Astrocyte of the spinal cord (primary cell): ENCODE results near the gene MATN4.

Source experiments
- DNase-seq: peaks from one replicate; pipeline ENCODE4 v3.0.0; 2011; ENCODE audit warnings: low read depth, low spot score
- H3K4me3 ChIP-seq: 2 replicates; pipeline ENCODE4 v1.5.1; 2011; ENCODE audit warnings: low read depth, mild to moderate bottlenecking, low read length, moderate library complexity
- in situ Hi-C: cut with HindIII; loops from 2 replicates; pipeline ENCODE4 v1.10.0; 2017; ENCODE audit warnings: low sequenced_read_pairs
- TF ChIP-seq, protein P1 (sequence below): IDR thresholded peaks from 2 replicates; pipeline ENCODE4 v1.5.1; 2012; ENCODE audit warnings: low read depth, mild to moderate bottlenecking, low read length, inconsistent platforms

The MATN4 gene

DNA sequence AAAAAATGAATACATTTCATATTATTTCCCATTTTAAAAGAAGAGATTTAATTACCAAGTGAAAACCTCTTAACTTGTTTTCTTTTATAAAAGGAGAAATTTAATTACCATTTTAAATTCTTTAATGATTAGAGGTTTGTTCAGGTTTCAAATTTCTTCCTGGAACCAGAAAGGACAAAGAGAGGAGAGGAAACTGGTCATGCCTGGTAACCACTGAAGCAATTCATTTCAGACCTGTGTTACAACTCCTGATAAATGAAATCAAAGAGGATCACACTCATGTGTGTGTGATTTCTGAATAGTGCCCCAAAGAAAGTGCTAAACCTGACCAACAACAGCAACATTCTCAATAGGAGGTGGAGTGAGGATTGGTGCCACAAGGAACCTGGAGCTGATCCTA, 41.1 kb downstream of the MATN4 start:
- no peak overlapping the region for H3K4me3 ChIP-seq
- in situ Hi-C loops: no loop called here
- TF ChIP-seq, protein P1, sequence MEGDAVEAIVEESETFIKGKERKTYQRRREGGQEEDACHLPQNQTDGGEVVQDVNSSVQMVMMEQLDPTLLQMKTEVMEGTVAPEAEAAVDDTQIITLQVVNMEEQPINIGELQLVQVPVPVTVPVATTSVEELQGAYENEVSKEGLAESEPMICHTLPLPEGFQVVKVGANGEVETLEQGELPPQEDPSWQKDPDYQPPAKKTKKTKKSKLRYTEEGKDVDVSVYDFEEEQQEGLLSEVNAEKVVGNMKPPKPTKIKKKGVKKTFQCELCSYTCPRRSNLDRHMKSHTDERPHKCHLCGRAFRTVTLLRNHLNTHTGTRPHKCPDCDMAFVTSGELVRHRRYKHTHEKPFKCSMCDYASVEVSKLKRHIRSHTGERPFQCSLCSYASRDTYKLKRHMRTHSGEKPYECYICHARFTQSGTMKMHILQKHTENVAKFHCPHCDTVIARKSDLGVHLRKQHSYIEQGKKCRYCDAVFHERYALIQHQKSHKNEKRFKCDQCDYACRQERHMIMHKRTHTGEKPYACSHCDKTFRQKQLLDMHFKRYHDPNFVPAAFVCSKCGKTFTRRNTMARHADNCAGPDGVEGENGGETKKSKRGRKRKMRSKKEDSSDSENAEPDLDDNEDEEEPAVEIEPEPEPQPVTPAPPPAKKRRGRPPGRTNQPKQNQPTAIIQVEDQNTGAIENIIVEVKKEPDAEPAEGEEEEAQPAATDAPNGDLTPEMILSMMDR: no peak
- DNase-seq: no peak

DNA sequence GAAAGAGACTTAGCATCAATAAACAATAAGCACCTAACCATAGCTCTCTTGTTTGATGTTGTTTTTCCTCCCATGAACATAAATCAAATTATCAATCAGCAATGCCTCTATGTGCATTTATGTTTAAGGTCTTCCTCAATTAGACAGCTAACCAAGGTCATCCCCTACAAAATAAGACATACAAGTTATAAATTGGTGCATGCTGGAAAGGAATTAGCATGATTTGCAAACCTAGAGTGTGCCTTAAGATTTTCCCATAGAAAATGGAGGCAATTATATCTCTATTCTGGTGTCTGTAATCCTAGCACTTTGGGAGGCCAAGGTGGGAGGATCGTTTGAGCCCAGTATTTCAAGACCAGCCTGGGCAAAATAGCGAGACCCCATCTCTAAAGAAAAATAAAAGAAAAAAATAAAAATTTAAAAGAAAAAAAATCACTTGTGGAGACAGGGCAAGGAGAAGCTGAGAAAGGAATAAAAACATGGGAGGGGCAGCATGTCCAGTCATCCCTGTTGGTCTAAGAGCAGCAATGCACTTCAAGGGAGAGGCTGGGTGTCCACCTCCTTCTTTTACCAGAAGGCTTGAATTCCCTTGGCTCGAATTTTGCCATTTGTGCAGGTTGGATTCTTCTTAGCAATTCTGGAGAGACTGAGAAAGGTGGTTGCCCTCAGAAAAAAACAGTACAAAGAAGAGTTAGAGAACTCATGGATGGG, 44.4 kb downstream of the MATN4 start:
- in situ Hi-C loops: no loop called here
- DNase-seq: no peak
- no peak overlapping the region for H3K4me3 ChIP-seq

DNA sequence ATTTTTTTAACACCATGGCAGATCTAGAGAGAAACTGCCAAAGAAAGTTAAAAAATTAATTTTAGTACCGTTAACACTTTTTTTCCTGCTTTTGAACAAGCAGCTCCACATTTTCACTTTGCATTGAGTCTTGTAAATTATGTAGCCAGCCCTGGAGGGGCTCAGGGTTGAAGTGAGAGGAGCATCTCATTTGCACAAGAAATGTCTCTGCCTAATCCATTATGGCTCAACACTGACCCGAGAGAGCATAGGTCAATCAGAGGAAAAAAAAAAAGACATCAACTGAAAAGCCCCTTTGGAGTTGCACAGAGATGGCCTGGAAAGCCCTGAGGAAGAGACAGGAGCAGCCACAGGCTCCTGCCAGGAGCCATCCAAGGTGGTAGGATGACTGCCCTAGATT, 49.4 kb downstream of the MATN4 start:
- TF ChIP-seq, protein P1: no peak
- in situ Hi-C loops: no loop called here
- DNase-seq: no peak
- H3K4me3 ChIP-seq: no peak overlapping the region

More for the DNA sequence above, 44.4 kb downstream of the MATN4 start:
- TF ChIP-seq, protein P1: no peak

DNA sequence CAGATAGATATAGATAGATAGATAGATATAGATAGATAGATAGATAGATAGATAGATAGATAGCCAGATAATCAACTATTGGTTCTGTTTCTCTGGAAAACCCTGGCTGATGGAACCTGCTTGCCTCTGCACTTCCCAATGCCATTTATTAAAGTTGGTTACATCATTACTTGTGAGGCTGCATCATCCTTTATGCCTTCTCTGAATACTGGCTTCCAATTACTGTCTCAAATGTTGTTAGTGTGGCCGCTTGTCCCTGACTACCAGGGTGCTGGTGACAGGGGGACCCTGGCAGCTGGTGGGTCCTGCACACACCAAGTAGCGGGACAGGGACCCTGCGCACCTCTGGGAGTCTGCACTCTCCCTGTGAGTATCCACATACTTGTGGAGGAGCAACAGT, 49.8 kb downstream of the MATN4 start:
- TF ChIP-seq, protein P1: no peak
- DNase-seq: no peak
- H3K4me3 ChIP-seq: no peak overlapping the region
- in situ Hi-C loops: no loop called here

DNA sequence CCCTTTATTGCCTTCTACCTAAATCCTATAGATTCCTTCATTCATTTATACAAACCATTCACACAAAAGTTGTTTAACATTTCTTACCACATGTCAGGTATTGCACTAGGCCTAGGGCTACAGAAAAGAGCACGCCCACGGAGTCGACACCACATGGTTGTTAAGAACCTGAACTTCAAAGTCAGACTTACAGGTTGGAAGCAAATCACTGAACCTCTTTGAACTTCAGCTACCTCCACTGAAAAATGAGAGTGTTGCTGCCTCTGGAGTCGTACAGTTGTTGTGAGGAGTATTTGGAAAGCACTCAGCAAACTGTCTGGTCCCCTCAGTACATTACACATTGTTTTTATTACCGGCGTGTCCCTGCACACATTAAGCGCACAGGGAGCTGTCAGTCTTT, 50.4 kb downstream of the MATN4 start:
- TF ChIP-seq, protein P1: no peak
- no peak for DNase-seq
- in situ Hi-C loops: no loop called here
- no peak overlapping the region for H3K4me3 ChIP-seq

DNA sequence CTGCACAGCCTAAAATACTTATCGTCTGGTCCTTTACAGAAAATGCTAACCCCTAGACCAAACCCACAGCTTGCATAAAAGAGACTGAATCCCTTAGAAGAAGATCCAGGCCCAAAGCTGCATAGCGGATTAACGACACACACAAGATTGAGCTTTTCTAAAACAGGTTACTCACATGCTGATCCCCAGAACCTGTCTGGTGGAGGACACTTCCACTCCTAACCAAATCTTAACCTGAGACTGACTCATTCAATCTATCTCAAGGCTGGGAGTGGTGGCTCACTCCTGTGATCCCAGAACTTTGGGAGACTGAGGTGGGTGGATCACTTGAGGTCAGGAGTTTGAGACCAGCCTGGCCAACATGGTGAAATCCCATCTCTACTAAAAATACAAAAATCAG, 50.9 kb downstream of the MATN4 start:
- no peak overlapping the region for H3K4me3 ChIP-seq
- in situ Hi-C loops: no loop called here
- DNase-seq: no peak
- TF ChIP-seq, protein P1: no peak
